GM12874 (cell line): ENCODE results near the gene MORF4L1.

ENCODE experiments used
- TF ChIP-seq, protein P1 (sequence below): IDR thresholded peaks from 2 replicates; pipeline ENCODE4 v1.5.1; 2011; ENCODE audit warnings: low read depth, mild to moderate bottlenecking, control low read depth, low read length, moderate library complexity; ENCODE audit not compliant: insufficient read depth

MORF4L1 gene

DNA sequence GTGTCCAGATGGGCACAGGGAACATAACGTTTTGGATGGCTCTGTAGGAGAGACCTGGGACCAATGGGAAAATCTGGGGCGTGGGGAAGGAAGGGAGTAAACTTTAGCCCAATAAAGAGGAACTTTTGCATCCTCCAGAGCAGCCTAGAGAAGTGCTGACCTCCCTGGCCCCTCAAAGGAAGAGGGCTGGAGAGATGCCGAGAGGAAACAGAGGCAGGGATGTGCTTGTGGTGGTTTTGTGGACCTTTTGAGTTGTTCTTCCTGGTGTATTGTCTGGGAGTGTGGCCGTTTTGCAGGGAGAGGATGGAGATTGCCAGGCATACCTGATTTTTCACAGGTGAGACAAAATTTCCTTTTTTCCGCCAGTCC is 61.9 kb downstream of the MORF4L1 start:
- TF ChIP-seq, protein P1, sequence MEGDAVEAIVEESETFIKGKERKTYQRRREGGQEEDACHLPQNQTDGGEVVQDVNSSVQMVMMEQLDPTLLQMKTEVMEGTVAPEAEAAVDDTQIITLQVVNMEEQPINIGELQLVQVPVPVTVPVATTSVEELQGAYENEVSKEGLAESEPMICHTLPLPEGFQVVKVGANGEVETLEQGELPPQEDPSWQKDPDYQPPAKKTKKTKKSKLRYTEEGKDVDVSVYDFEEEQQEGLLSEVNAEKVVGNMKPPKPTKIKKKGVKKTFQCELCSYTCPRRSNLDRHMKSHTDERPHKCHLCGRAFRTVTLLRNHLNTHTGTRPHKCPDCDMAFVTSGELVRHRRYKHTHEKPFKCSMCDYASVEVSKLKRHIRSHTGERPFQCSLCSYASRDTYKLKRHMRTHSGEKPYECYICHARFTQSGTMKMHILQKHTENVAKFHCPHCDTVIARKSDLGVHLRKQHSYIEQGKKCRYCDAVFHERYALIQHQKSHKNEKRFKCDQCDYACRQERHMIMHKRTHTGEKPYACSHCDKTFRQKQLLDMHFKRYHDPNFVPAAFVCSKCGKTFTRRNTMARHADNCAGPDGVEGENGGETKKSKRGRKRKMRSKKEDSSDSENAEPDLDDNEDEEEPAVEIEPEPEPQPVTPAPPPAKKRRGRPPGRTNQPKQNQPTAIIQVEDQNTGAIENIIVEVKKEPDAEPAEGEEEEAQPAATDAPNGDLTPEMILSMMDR = no peak

DNA sequence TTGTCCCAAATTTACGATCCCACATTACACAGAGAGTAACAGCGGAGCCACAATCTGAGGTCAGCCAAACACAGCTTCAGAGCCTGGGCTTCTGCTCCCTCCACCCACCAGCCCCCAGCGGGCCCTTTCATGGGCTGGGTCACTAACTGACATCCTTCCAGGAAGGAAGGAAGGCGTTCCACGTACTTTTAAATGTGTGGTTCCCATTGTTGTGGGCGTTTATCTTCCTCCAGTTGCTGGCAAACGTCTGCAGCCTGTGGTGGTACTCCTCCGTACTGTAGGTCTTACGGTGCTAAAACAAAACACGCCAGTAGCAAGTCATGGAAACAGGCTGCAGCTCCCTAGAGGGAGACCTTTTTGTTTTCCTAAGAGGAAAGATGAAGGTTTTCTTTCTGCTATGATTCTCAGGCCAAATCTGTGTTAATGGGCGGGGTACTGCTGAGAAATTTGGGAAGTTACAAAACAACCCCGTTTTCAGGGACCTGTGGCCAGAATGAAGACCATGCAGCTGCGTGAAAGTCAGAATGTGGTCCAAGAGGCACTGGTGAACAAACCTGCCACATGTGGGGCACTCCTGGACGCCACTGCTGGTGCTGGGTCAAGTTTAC is 64.5 kb downstream of the MORF4L1 start:
- TF ChIP-seq, protein P1 = no peak

DNA sequence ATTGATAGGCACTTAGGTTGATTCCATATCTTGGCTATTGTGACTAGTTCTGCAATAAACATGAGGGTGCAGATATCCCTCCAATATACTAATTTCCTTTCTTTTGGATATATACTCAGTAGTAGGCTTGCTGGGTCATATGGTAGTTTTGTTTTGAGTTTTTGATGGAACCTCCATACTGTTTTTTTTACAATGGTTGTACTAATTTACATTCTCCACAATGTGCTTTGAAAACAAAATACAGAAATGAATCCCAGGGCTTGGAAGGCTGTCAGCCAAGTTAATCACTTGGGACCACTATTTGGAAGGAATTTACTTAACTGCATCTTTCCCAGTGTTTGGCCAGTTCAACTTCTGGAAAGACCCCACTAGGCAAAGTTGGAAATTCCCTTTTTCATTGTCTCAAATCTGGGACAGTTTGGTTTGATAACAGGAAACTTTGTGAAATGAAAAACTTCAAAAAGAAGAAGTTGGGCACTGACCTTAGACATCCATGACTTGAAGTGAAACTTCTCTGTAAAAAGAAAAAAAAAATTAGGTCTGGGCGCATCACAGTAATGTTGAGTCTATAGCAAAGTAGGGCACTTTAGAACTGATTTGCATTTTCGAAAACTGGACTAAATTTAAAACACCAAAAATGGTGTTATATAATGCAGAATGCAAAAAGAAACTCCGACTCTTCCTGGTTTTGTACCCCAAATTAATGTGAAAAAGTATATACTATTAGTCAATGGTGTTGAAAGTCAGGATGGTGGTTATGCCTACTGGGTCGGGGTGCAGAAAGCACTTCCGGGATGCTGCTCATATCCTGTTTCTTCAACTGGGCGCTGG is 66.2 kb downstream of the MORF4L1 start:
- TF ChIP-seq, protein P1 = no peak

DNA sequence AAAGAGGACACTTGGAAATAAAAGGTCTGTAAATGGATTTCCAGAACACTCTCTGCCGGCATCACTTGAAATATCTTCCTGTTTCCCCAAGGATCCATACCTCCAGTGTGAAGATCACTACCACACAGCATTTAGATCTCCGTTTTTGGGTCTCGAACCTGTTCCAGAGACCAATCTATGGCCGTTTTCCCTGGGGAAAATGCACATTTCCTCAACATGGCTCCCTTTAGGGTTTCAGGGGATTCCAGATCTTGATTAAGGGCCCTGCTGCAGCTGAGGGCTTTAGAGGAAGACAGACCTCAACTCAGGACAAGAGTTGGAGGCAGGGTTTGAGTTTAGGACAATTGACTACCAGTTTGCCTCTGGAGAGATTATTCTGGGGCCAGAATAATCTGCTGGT is 70.1 kb downstream of the MORF4L1 start:
- TF ChIP-seq, protein P1 = no peak

DNA sequence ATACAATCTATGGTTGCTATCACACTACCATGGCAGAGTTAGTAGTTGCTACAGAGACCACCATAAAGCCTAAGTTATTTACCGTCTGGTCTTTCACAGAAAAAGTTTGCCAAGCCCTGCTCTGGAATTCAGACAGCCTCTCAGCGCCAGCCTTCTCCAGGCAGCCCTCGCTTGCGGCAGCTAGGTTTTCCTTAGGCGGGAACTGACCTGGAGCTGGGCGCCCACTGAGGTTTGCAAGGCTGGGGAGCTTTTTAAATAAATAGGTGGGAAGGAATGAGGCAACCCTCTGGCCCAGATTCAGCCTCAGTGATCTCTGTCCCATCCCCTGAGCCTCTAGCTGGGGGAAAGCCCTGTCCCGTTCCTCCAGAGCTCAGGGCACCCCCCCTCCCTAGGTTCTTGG is 71.0 kb downstream of the MORF4L1 start:
- TF ChIP-seq, protein P1 = no peak

DNA sequence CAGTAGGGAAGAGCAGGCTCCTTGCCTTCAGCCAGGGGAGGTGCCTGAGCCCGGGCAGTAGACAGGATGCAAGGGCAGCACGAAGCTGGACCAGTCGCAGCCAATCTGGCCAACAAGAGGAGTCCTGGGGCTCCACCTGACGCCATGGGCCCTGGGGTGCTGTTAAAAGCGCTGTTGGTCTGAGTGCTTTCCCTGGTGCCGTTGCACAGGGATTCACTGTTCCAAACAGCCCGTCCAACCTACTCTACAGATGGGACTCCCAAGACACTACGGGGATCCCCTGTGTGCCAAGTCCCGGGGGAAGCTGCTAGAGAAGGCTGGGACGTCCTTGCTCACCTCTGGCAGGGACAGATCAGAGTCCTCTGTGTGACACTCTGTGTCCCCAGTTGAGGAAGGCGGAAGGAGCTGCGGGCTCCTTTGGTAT is 71.5 kb downstream of the MORF4L1 start:
- TF ChIP-seq, protein P1 = no peak

DNA sequence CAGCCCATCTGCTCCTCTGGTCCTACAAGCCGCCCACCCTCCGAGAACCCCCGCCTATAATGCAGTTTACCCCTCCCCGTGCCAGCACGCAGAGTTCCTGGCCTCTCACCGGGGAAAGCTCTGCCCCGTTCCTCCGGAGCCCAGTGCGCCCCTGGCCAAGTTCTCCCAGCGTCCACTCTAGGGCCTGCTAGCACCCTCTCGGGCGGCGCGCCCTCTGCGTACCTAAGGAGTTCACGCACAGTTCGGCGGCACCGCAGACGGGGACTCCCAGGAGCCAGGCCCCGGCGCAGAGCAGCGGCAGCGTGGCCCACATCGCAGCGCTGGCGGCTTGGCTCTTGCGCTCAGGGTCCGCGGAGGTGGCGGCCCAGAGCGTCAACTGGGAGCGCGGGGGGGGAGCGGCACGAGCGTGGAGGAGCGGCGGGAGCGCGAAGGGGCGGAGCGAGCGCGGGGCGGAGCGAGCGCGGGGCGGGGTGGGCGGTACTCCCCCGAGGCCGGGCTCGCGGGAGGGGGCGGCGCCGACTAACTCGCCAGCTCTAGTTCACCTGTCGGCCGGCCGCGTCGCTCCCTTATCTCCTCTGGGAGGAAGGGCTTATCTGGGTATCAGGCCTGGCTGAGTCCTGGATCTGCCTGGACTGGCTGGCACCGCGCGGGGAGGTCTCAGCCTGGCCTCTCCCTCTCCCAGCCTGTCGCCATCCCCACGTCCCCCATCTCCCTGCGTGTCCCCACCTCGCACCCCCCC is 72.1 kb downstream of the MORF4L1 start, which contains the start of gene CTSH:
TSS of gene CTSH (minus strand) at position 378 of the 739 bp plus-strand sequence. CDS start at position 313, 65 bp downstream.
- TF ChIP-seq, protein P1 = no peak
